Stimulated activated CD8-positive, alpha-beta memory T cell treated with anti-CD3 and anti-CD28 coated beads, Interleukin-4, amount 100 ng/mL, for 48 hours (primary cell): ENCODE results near the gene FOXF2.
A peak's percentile ranks its signal among the peaks of the same experiment; 100 is the strongest.

ENCODE experiments used
- DNase-seq: peaks from one replicate; pipeline ENCODE4 v3.0.0-alpha.2; 2020

Gene FOXF2

GRCh38 chr6:1392813-1393640 is 3.7 kb downstream of the FOXF2 start:
- no peak for DNase-seq

- DNase-seq: no peak
Measured at GRCh38 chr6:1393641-1394283, 4.4 kb downstream of the FOXF2 start.

DNA sequence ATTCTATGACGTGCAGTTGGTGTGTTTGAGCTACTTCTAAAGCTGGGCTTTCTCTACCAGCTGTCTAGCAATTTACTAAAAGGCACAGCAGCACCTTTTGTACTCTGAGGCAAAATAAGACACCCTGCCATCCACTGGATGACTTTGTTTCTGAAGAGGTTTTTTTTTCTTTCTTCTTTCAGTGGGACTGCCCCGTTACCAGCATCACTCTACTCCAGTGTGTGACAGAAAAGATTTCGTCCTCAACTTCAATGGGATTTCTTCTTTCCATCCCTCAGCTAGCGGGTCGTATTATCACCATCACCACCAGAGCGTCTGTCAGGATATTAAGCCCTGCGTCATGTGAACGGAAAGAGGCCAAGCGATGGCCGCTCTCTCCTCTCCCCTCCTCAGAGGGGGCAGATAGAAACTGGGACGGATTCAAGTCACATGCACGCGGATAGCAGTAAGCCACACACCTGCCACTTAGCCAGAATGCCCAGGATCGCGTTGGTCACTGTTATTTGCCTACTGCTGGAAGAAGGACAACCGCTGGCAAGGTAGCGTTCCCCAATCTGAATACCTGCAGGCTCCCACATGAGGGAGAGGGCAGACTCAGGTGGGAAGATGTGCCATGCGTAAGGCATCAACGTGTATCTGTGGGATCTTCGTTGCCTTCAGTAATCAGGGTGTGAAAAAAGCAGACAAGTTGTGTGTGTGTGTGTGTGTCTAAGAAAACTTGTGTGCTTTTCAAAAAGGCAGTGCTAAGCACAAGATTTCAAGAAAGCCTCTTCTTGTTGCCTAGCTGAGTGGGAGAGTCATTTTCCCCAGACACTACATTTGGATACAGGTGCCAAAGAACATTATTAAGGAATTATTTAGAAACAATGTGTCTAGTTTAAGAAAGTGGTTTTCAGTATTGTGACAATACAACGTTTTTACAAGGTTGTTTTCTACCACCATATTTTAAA is 5.4 kb downstream of the FOXF2 start:
- DNase-seq: no peak

DNA sequence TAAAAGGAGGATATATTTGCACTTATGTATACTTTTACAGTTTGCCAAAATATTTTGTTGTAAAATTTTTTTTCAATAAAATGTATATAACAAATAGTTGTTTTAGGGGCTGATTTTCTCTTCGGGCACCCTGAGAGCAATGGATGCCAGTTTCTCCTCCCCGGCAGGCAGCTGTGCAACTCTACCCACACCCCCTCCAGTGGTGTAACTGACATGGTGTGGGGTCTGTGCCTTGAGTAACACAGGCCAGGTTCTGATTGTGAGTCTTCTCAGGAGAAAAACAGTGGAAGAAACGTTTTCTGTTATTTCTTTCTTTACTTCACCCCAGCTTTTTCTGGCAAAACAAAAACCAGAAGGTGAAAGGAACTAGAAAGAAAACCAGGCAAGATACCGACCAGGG is 6.1 kb downstream of the FOXF2 start:
- no peak for DNase-seq

GRCh38 chr6:1395941-1396908 is 6.8 kb downstream of the FOXF2 start:
- DNase-seq: no peak

GRCh38 chr6:1396952-1397868 is 7.8 kb downstream of the FOXF2 start:
- DNase-seq: peak; percentile 79

GRCh38 chr6:1399085-1399780 is 9.9 kb downstream of the FOXF2 start:
- no peak for DNase-seq

GRCh38 chr6:1400126-1400850 is 10.9 kb downstream of the FOXF2 start:
- no peak for DNase-seq

GRCh38 chr6:1402369-1402768 is 13.0 kb downstream of the FOXF2 start:
- no peak for DNase-seq

DNA sequence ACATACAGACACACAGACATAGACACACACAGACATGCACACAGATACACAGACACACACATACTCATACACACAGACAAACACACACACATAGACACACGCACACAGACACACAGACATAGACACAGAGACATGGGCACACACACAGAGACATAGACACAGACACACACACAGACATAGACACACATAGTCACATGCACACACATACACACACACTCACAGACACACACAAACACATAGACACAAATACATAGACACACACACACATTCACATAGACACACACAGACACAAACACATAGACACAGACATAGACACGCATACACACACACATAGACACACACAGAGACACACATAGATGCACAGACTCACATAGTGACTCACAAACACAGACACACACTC is 13.5 kb downstream of the FOXF2 start:
- DNase-seq: no peak

- no peak for DNase-seq
Measured at GRCh38 chr6:1403851-1404712, 14.7 kb downstream of the FOXF2 start.

GRCh38 chr6:1404713-1405098 is 15.3 kb downstream of the FOXF2 start:
- no peak for DNase-seq

- DNase-seq: no peak
Measured at GRCh38 chr6:1405221-1405620, 15.8 kb downstream of the FOXF2 start.

GRCh38 chr6:1406306-1407072 is 17.1 kb downstream of the FOXF2 start:
- DNase-seq: no peak

GRCh38 chr6:1407499-1407990 is 18.2 kb downstream of the FOXF2 start:
- DNase-seq: no peak

GRCh38 chr6:1409774-1410465 is 20.5 kb downstream of the FOXF2 start:
- DNase-seq: no peak

GRCh38 chr6:1412901-1413300 is 23.5 kb downstream of the FOXF2 start:
- DNase-seq: no peak
